Measurements from ENCODE around the gene ACSL3.

ACSL3 gene

GRCh38 chr2:222883420-222883819 lies 22.6 kb downstream of the ACSL3 start:
- no peak for DNase-seq

- DNase-seq = no peak
These were observed 23.4 kb downstream of the ACSL3 start for GRCh38 chr2:222884114-222884771.

GRCh38 chr2:222884805-222885424 lies 24.1 kb downstream of the ACSL3 start:
- no peak for DNase-seq

GRCh38 chr2:222887124-222887523 lies 26.3 kb downstream of the ACSL3 start:
- no peak for DNase-seq

GRCh38 chr2:222888716-222889115 lies 27.9 kb downstream of the ACSL3 start:
- DNase-seq = no peak

GRCh38 chr2:222891890-222892289 lies 31.1 kb downstream of the ACSL3 start:
- no peak for DNase-seq

GRCh38 chr2:222892321-222892720 lies 31.5 kb downstream of the ACSL3 start:
- DNase-seq = no peak

- DNase-seq = no peak
These were observed 31.9 kb downstream of the ACSL3 start for GRCh38 chr2:222892761-222893160.

- DNase-seq = no peak
These were observed 32.9 kb downstream of the ACSL3 start for GRCh38 chr2:222893716-222894115.

GRCh38 chr2:222895144-222895543 lies 34.3 kb downstream of the ACSL3 start:
- no peak for DNase-seq

GRCh38 chr2:222897898-222898297 lies 37.1 kb downstream of the ACSL3 start:
- no peak for DNase-seq

GRCh38 chr2:222899413-222900181 lies 38.8 kb downstream of the ACSL3 start:
- no peak for DNase-seq

- DNase-seq = no peak
These were observed 39.5 kb downstream of the ACSL3 start for GRCh38 chr2:222900354-222900753.

- DNase-seq = no peak
These were observed 41.8 kb downstream of the ACSL3 start for GRCh38 chr2:222902660-222903059.

GRCh38 chr2:222903234-222904220 lies 42.7 kb downstream of the ACSL3 start:
- peak; percentile 21 for DNase-seq

- no peak for DNase-seq
These were observed 43.9 kb downstream of the ACSL3 start for GRCh38 chr2:222904557-222905258.

- DNase-seq = no peak
These were observed 46.2 kb downstream of the ACSL3 start for GRCh38 chr2:222907048-222907447.

GRCh38 chr2:222907790-222908441 lies 47.1 kb downstream of the ACSL3 start:
- no peak for DNase-seq

GRCh38 chr2:222909286-222909685 lies 48.5 kb downstream of the ACSL3 start:
- no peak for DNase-seq

- DNase-seq = no peak
These were observed 51.3 kb downstream of the ACSL3 start for GRCh38 chr2:222912117-222912516.

- DNase-seq = no peak
These were observed 51.9 kb downstream of the ACSL3 start for GRCh38 chr2:222912776-222913175.

Data from activated CD4-positive, alpha-beta T cell treated with anti-CD3 and anti-CD28 coated beads, Interleukin-2, amount 50 U/mL, for 1 hour (primary cell).